IMR-90 (cell line): ENCODE measurements around the gene ERC2. TPM values are rescaled to one million over a fixed set of nuclear protein-coding genes. Genes with fewer than 3 reads are reported as not detected.

Source experiments
- ATAC-seq: fragments of 200-7000 bp; cut with Tn5 transposase; 2 replicates; pipeline ENCODE4 v1.9.1; 2020; ENCODE audit warnings: low read depth, mild to moderate bottlenecking, moderate library complexity
- BruUV-seq: library from RNA; stranded (reverse); fragments of 400-500 nt; replicated peaks from 2 replicates; lab custom pipeline; 2021; lab: Mats Ljungman, UMichigan
- CTCF ChIA-PET: fragments of 300-600 bp; formaldehyde crosslinking; extraction: SDS; loops from one replicate; lab custom pipeline; 2021; ENCODE audit warnings: antibody characterized with exemption; lab: Yijun Ruan, JAX
- POLR2A ChIA-PET: fragments of 300-600 bp; sonication (Branson Sonifier 250); formaldehyde crosslinking; loops from one replicate; lab custom pipeline; 2022; ENCODE audit warnings: antibody characterized with exemption; ENCODE audit not compliant: unreplicated experiment; lab: Charles Lee
- DNase-seq: peaks from one replicate; pipeline ENCODE4 v3.0.0; 2013
- H2AFZ ChIP-seq: replicated peaks from 2 replicates; pipeline ENCODE3; 2013; ENCODE audit warnings: low read length, mild to moderate bottlenecking; ENCODE audit not compliant: poor library complexity
- H2AK5ac ChIP-seq: 2 replicates; pipeline ENCODE4 v1.6.1; 2013; ENCODE audit warnings: low read depth, low read length, inconsistent platforms
- H2AK9ac ChIP-seq: replicated peaks from 2 replicates; pipeline ENCODE3; 2013; ENCODE audit warnings: mild to moderate bottlenecking, low read depth, low read length, moderate library complexity; ENCODE audit not compliant: poor library complexity
- H2BK120ac ChIP-seq: 2 replicates; pipeline ENCODE4 v1.6.1; 2013; ENCODE audit warnings: low read depth, low read length, inconsistent platforms
- H2BK15ac ChIP-seq: 3 replicates; pipeline ENCODE4 v1.6.1; 2013; ENCODE audit warnings: low read depth, low read length, inconsistent platforms
- H2BK20ac ChIP-seq: 2 replicates; pipeline ENCODE4 v1.6.1; 2013; ENCODE audit warnings: low read depth, mild to moderate bottlenecking, inconsistent platforms, low read length, moderate library complexity
- H2BK5ac ChIP-seq: 2 replicates; pipeline ENCODE4 v1.6.1; 2013; ENCODE audit warnings: mild to moderate bottlenecking, low read depth, low read length, inconsistent platforms; ENCODE audit not compliant: poor library complexity, severe bottlenecking
- H3K14ac ChIP-seq: replicated peaks from 2 replicates; pipeline ENCODE4 v1.6.1; 2013; ENCODE audit warnings: low read depth, low read length, inconsistent platforms
- H3K18ac ChIP-seq: 2 replicates; pipeline ENCODE4 v1.6.1; 2013; ENCODE audit warnings: low read depth, low read length, control low read depth
- H3K23ac ChIP-seq: 2 replicates; pipeline ENCODE4 v1.6.1; 2013; ENCODE audit warnings: low read depth, low read length, inconsistent platforms
- H3K27ac ChIP-seq: 2 replicates; pipeline ENCODE4 v1.5.1; 2013; ENCODE audit warnings: mild to moderate bottlenecking, control low read depth, low read length; ENCODE audit not compliant: insufficient read depth
- H3K27me3 ChIP-seq: 2 replicates; pipeline ENCODE4 v1.6.1; 2013; ENCODE audit warnings: low read length; ENCODE audit not compliant: control insufficient read depth, insufficient read depth
- H3K36me3 ChIP-seq: 2 replicates; pipeline ENCODE4 v1.6.1; 2013; ENCODE audit warnings: low read length, mixed read lengths; ENCODE audit not compliant: control insufficient read depth, insufficient read depth
- H3K4ac ChIP-seq: 2 replicates; pipeline ENCODE4 v1.6.1; 2013; ENCODE audit warnings: low read depth, low read length, inconsistent platforms
- H3K4me1 ChIP-seq: 2 replicates; pipeline ENCODE4 v1.6.1; 2013; ENCODE audit warnings: low read length, mixed read lengths; ENCODE audit not compliant: control insufficient read depth, insufficient read depth
- H3K4me2 ChIP-seq: 2 replicates; pipeline ENCODE4 v1.6.1; 2013; ENCODE audit warnings: low read depth, mild to moderate bottlenecking, control low read depth, low read length, moderate library complexity
- H3K4me3 ChIP-seq: 2 replicates; pipeline ENCODE4 v1.5.1; 2013; ENCODE audit warnings: low read depth, mild to moderate bottlenecking, control low read depth, low read length, moderate library complexity; ENCODE audit not compliant: insufficient read depth
- H3K56ac ChIP-seq: 2 replicates; pipeline ENCODE4 v1.6.1; 2013; ENCODE audit warnings: low read length, inconsistent platforms; ENCODE audit not compliant: insufficient read depth; ENCODE audit errors: extremely low read depth
- H3K79me1 ChIP-seq, 2 experiments: 2 replicates each; pipeline ENCODE4 v1.6.1; 2013; ENCODE audit warnings: low read length in 2 of 2, inconsistent platforms in 1 of 2, low read depth in 1 of 2
- H3K9ac ChIP-seq: 2 replicates; pipeline ENCODE4 v1.6.1; 2013; ENCODE audit warnings: low read depth, low read length, control low read depth
- H3K9me1 ChIP-seq: 2 replicates; pipeline ENCODE4 v1.6.1; 2013; ENCODE audit warnings: low read length, inconsistent platforms; ENCODE audit not compliant: insufficient read depth
- H3K9me3 ChIP-seq: 2 replicates; pipeline ENCODE4 v1.6.1; 2013; ENCODE audit warnings: low read length; ENCODE audit not compliant: control insufficient read depth, insufficient read depth
- H4K20me1 ChIP-seq: 2 replicates; pipeline ENCODE4 v1.6.1; 2013; ENCODE audit warnings: low read length, inconsistent platforms; ENCODE audit not compliant: insufficient read depth
- H4K5ac ChIP-seq: 2 replicates; pipeline ENCODE4 v1.6.1; 2013; ENCODE audit warnings: mild to moderate bottlenecking, low read depth, low read length, control low read depth
- H4K8ac ChIP-seq, 2 experiments: 2 replicates each; pipeline ENCODE4 v1.6.1; 2013; ENCODE audit warnings: low read depth in 2 of 2, low read length in 2 of 2, control low read depth in 1 of 2, inconsistent platforms in 1 of 2
- H4K91ac ChIP-seq: 2 replicates; pipeline ENCODE4 v1.6.1; 2013; ENCODE audit warnings: low read depth, low read length, inconsistent platforms; ENCODE audit not compliant: insufficient read depth
- BHLHE40 ChIP-seq: fragments of 150-350 bp; IDR thresholded peaks from 2 replicates; pipeline ENCODE4 v1.6.1; 2016; ENCODE audit warnings: mild to moderate bottlenecking, low read depth, low read length
- CEBPB ChIP-seq: IDR thresholded peaks from 2 replicates; pipeline ENCODE4 v1.6.1; 2012; ENCODE audit warnings: low read depth, low read length, improper control_type of control experiment
- CHD1 ChIP-seq: IDR thresholded peaks from 2 replicates; pipeline ENCODE4 v1.6.1; 2012; ENCODE audit warnings: low read depth, low read length, improper control_type of control experiment
- FOS ChIP-seq: fragments of 150-350 bp; IDR thresholded peaks from 2 replicates; pipeline ENCODE4 v1.6.1; 2016; ENCODE audit warnings: low read depth, low read length
- MAFK ChIP-seq: IDR thresholded peaks from 2 replicates; pipeline ENCODE4 v1.6.1; 2012; ENCODE audit warnings: low read depth, low read length, improper control_type of control experiment
- MAZ ChIP-seq: IDR thresholded peaks from 2 replicates; pipeline ENCODE4 v1.6.1; 2012; ENCODE audit warnings: low read depth, mild to moderate bottlenecking, low read length, improper control_type of control experiment, moderate library complexity, borderline replicate concordance
- MXI1 ChIP-seq: IDR thresholded peaks from 2 replicates; pipeline ENCODE4 v1.6.1; 2012; ENCODE audit warnings: low read depth, mild to moderate bottlenecking, low read length, moderate library complexity, borderline replicate concordance
- NFE2L2 ChIP-seq: fragments of 150-350 bp; IDR thresholded peaks from 2 replicates; pipeline ENCODE4 v1.6.1; 2016; ENCODE audit warnings: low read depth, mild to moderate bottlenecking, low read length
- POLR2A ChIP-seq: IDR thresholded peaks from 2 replicates; pipeline ENCODE4 v1.6.1; 2012; ENCODE audit warnings: mild to moderate bottlenecking, low read depth, low read length
- RAD21 ChIP-seq: IDR thresholded peaks from 2 replicates; pipeline ENCODE4 v1.6.1; 2012; ENCODE audit warnings: low read length, improper control_type of control experiment
- RCOR1 ChIP-seq: IDR thresholded peaks from 2 replicates; pipeline ENCODE4 v1.6.1; 2012; ENCODE audit warnings: mild to moderate bottlenecking, low read length, improper control_type of control experiment; ENCODE audit not compliant: insufficient replicate concordance
- RFX5 ChIP-seq: IDR thresholded peaks from 2 replicates; pipeline ENCODE4 v1.8.0; 2012; ENCODE audit warnings: low read depth, mild to moderate bottlenecking, low read length, moderate library complexity
- SMC3 ChIP-seq: fragments of 150-350 bp; IDR thresholded peaks from 2 replicates; pipeline ENCODE4 v1.6.1; 2016; ENCODE audit warnings: low read depth, mild to moderate bottlenecking, antibody characterized with exemption, low read length, moderate library complexity
- WGBS, 2 experiments: methylation state at CpG; one replicate each; pipeline versions ENCODE4 v1.1.5 to v1.1.7; 2013; ENCODE audit warnings: missing lambda C conversion rate in 2 of 2; ENCODE audit not compliant: insufficient read length in 1 of 2; ENCODE audit errors: extremely low coverage in 2 of 2; 5-methylcytosine and 5-hydroxymethylcytosine counted together
- dilution Hi-C: fragments of 300-500 bp; cut with HindIII; formaldehyde crosslinking; loops from one replicate; pipeline ENCODE4 v1.14.3; 2018; ENCODE audit warnings: low sequenced_read_pairs; ENCODE audit not compliant: unreplicated experiment
- in situ Hi-C: fragments of 300-500 bp; cut with MboI; formaldehyde crosslinking; loops from 3 replicates; pipeline ENCODE4 v1.14.3; 2019; ENCODE audit warnings: low sequenced_read_pairs, inconsistent platforms, mixed read lengths
- intact Hi-C: fragments of 100-400 bp; cut with micrococcal nuclease; formaldehyde crosslinking; loops from 2 replicates; pipeline ENCODE4 v1.10.0; 2022
- polyA plus RNA-seq, 3 experiments: library from polyadenylated mRNA; depleted of rRNA; stranded (reverse); fragments of >200 nt; gene quantifications; 2 replicates each; pipeline ENCODE4 v1.2.3, GENCODE V29; 2012; ENCODE audit warnings: low replicate concordance in 1 of 3
- total RNA-seq: library from RNA; depleted of rRNA; stranded (reverse); fragments of >200 nt; gene quantifications from 2 replicates; pipeline ENCODE4 v1.2.3, GENCODE V29; 2012
- TF ChIP-seq, protein P1 (sequence below): fragments of 150-350 bp; IDR thresholded peaks from 2 replicates; pipeline ENCODE4 v1.6.1; 2017; ENCODE audit warnings: mild to moderate bottlenecking, antibody characterized with exemption, low read length, low read depth
- TF ChIP-seq, protein P2 (sequence below): conservative IDR thresholded peaks from 2 replicates; pipeline ENCODE4 v1.5.1; 2012; ENCODE audit warnings: mild to moderate bottlenecking, low read depth, low read length, improper control_type of control experiment
- TF ChIP-seq, protein P3 (sequence below): fragments of 150-350 bp; IDR thresholded peaks from 2 replicates; pipeline ENCODE4 v1.6.1; 2016; ENCODE audit warnings: low read depth, mild to moderate bottlenecking, low read length, moderate library complexity, borderline replicate concordance

ERC2 gene
- total and polyA plus RNA-seq, 2 of the 4 experiments (the other 2 are of a cell fraction), result 0.17 to 0.18 TPM

DNA sequence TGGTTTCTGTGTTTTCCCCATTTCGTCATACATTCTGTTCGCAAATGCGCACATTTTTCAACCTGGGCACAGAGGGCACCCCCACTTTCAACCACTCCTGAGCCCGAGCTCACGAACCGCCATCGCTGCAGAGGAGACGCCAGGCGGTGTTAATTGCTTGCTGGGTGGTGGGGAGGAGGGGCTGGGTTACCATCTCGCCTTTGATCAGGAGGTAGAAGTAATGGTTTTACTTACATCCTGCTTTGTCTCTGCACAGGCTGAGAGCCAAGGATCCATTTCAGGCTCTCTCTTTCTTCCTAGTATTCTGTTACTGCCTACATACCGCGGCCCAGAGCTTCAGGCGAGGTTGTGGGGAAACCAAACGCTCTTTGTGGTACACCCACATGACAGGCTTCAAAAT lies 803.9 kb downstream of the ERC2 start:
- no peak for ATAC-seq
- peaks cover 2% of the 10 kb centered on the region; the same call in 1 of the 2 replicates for H3K4me1 ChIP-seq
- intact Hi-C loops (no loop called here), dilution Hi-C loops (no loop called here), in situ Hi-C loops (no loop called here)
- no peak for TF ChIP-seq FOS
- no peak for TF ChIP-seq RCOR1
- TF ChIP-seq BHLHE40, result no peak
- TF ChIP-seq, protein P1, sequence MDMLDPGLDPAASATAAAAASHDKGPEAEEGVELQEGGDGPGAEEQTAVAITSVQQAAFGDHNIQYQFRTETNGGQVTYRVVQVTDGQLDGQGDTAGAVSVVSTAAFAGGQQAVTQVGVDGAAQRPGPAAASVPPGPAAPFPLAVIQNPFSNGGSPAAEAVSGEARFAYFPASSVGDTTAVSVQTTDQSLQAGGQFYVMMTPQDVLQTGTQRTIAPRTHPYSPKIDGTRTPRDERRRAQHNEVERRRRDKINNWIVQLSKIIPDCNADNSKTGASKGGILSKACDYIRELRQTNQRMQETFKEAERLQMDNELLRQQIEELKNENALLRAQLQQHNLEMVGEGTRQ, result no peak
- TF ChIP-seq RAD21, result no peak
- no peak for TF ChIP-seq CHD1
- no peak for TF ChIP-seq SMC3
- no peak for TF ChIP-seq CEBPB
- no peak for TF ChIP-seq MAFK
- no peak for TF ChIP-seq RFX5
- no peak for TF ChIP-seq MAZ
- no peak for TF ChIP-seq NFE2L2
- TF ChIP-seq, protein P2, sequence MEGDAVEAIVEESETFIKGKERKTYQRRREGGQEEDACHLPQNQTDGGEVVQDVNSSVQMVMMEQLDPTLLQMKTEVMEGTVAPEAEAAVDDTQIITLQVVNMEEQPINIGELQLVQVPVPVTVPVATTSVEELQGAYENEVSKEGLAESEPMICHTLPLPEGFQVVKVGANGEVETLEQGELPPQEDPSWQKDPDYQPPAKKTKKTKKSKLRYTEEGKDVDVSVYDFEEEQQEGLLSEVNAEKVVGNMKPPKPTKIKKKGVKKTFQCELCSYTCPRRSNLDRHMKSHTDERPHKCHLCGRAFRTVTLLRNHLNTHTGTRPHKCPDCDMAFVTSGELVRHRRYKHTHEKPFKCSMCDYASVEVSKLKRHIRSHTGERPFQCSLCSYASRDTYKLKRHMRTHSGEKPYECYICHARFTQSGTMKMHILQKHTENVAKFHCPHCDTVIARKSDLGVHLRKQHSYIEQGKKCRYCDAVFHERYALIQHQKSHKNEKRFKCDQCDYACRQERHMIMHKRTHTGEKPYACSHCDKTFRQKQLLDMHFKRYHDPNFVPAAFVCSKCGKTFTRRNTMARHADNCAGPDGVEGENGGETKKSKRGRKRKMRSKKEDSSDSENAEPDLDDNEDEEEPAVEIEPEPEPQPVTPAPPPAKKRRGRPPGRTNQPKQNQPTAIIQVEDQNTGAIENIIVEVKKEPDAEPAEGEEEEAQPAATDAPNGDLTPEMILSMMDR, result no peak
- TF ChIP-seq, protein P3, sequence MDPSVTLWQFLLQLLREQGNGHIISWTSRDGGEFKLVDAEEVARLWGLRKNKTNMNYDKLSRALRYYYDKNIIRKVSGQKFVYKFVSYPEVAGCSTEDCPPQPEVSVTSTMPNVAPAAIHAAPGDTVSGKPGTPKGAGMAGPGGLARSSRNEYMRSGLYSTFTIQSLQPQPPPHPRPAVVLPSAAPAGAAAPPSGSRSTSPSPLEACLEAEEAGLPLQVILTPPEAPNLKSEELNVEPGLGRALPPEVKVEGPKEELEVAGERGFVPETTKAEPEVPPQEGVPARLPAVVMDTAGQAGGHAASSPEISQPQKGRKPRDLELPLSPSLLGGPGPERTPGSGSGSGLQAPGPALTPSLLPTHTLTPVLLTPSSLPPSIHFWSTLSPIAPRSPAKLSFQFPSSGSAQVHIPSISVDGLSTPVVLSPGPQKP, result no peak
- TF ChIP-seq POLR2A, result no peak
- no peak for TF ChIP-seq MXI1
- H3K56ac ChIP-seq, result no peak overlapping the region
- H4K8ac ChIP-seq, result no peak overlapping the region
- no peak overlapping the region for H4K91ac ChIP-seq
- no TSS peak for BruUV-seq
- ChIA-PET CTCF (no interaction called here), POLR2A (no interaction called here)
- no peaks in the 10 kb centered on the region for H3K9me3 ChIP-seq
- H3K9ac ChIP-seq, result no peak overlapping the region
- no peak overlapping the region for H3K18ac ChIP-seq
- H3K9me1 ChIP-seq, result no peaks in the 10 kb centered on the region
- no peaks in the 10 kb centered on the region for H4K20me1 ChIP-seq
- no peaks in the 10 kb centered on the region for H3K27me3 ChIP-seq
- 95% methylated on average over 4 of the region's 14 CpGs; no CpG with 5 or more reads in 1 of the 2 experiments for WGBS, 2 experiments
- no peak overlapping the region for H2BK120ac ChIP-seq
- no peak overlapping the region for H3K23ac ChIP-seq
- no peak overlapping the region for H2AK9ac ChIP-seq
- no peak overlapping the region for H4K5ac ChIP-seq
- no peak overlapping the region for H2BK5ac ChIP-seq
- no peak overlapping the region for H3K27ac ChIP-seq
- no peak overlapping the region for H3K4me3 ChIP-seq
- no peak overlapping the region for H2AK5ac ChIP-seq
- H2AFZ ChIP-seq, result no peak overlapping the region
- no peak overlapping the region for H3K4ac ChIP-seq
- H3K36me3 ChIP-seq, result no peaks in the 10 kb centered on the region
- H3K14ac ChIP-seq, result no peak overlapping the region
- H3K79me1 ChIP-seq, result no peaks in the 10 kb centered on the region
- no peak overlapping the region for H3K4me2 ChIP-seq
- no peak overlapping the region; the same call in 2 of the 3 replicates for H2BK15ac ChIP-seq
- DNase-seq, result no peak
- no peak overlapping the region for H2BK20ac ChIP-seq
